ENCODE measurements around the gene CIITA. TPM values are rescaled to one million over a fixed set of nuclear protein-coding genes. Genes with fewer than 3 reads are reported as not detected.
A peak's percentile ranks its signal among the peaks of the same experiment; 100 is the strongest.
"Not testable (repeated sequence)": the region's sequence is repeated elsewhere in the genome, so short reads cannot be mapped to it uniquely, and the experiment has no call there.

Gene CIITA
- total RNA-seq, 1 donor from 2014 or later = 0.93 TPM

GRCh38 chr16:10933865-10934264 is 56.9 kb downstream of the CIITA start:
- no peak for DNase-seq (ENCODE audit: extremely low read depth, low read depth, low spot score)

- DNase-seq (ENCODE audit: extremely low read depth, low read depth, low spot score) = no peak
These were observed 57.5 kb downstream of the CIITA start for GRCh38 chr16:10934325-10935107.

GRCh38 chr16:10935226-10935915 is 58.4 kb downstream of the CIITA start:
- no peak for DNase-seq (ENCODE audit: extremely low read depth, low read depth, low spot score)

- DNase-seq (ENCODE audit: extremely low read depth, low read depth, low spot score) = no peak
These were observed 59.4 kb downstream of the CIITA start for GRCh38 chr16:10936272-10936984.

DNA sequence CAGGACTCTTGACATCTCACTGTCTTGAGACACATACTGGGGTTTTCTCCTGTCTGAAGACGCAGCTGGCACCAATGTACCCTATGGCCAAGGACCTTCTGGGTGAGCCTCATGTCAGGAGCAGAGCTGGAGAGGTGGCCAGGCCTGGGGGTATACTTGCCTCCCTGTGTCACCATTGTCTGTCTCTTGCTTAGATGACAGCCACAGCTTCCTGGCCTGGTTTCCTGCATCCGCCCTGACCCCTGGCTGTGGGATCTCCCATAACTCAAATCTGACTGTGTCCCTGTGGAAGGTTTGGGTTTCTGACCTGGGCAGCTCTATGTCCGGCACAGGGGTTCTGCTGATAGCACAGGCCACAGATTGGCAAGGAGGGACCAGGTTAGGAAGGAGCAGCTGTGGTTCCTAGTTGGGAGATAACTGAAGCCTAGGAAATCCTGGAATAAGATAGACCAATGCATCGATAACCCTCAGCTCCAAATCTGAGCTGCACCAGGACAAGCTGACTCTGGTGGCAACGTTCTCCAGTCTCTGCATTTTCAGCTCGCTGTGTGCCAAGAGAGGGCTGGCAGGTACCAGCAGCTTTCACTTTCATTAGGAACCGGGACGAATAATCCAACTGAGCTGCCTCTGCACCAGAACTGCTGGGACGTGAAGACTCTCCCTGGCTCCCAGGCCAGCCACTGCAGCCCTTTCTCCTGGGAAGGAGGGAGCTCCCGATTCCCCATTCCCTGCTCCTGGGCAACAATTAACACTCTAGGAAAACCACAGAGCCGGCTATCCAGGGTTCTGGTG is 60.3 kb downstream of the CIITA start:
- DNase-seq (ENCODE audit: extremely low read depth, low read depth, low spot score) = no peak

DNA sequence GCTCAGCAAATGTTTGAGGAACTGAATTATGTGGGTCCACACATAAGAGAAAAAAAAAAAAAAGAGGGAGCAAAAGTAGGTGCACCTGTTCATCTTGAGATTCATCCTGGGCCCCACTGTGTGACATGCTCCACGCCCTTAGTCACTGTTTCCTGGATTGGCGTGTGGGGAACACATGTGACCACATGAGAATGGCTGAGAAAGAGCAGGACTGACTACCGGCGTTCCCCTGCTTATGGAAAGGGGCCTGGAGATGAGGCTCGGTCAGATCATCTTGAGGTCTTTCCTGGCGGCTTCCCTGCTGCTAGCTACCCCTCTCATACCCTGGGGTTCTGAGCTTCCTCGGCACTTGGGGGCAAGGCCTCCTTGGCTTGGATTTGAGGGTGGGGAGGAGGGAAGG is 61.3 kb downstream of the CIITA start:
- DNase-seq (ENCODE audit: extremely low read depth, low read depth, low spot score) = no peak

- no peak for DNase-seq (ENCODE audit: extremely low read depth, low read depth, low spot score)
These were observed 62.0 kb downstream of the CIITA start for GRCh38 chr16:10938796-10939648.

DNA sequence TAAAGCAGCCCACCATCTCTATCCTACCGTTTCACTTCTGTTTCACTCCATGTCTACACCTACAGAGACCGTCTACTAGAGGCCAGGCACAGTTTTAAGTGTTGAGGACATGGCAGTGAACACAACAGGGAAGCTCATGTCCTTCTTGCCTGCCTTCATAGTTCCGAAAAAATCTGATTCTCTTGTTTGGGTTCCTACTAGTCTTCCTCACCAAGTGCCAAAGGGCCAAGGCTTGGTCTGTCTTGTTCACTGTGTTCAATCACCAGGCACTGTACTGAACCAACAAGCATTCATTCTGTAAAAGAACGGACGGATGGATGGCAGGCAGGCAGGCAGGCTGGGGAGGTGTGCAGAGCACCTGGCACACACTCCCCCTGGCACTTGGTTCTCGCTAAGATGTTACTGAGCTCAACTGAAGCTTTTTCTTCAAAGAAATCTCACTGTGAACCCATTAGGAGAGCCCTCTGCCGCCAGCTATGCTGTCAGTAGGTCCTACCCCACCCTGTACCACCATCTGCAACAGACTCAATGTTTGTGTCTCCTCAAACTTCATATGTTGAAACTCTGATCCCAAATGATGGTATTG is 62.7 kb downstream of the CIITA start:
- no peak for DNase-seq (ENCODE audit: extremely low read depth, low read depth, low spot score)

DNA sequence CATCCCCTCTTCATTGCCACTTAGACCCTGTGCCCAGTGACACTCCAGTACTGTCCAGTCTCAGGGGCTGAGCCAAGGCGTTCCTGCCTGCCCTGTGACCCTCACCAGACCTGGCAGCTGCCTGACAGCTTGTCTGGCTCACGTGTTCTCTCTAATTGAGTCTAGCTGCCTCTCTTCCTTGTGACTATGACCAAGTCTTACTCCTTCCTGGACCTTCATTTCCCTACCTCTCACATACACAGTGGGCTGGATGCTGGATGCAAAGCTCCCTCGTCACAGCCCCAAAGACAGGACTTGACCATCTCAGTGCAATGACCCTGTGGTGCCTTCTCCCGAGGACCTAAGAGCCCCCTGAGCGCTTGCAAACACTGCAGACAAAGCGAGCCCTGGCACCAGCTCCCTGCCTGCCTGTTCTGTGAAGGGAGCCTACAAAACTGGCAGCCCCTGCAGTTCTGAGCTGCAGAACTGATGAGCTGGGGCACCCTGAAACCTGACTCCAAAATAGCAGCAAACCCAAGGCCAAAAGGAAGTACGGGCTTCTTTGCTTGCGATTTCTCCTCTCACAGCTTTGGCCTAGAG is 63.6 kb downstream of the CIITA start:
- no peak for DNase-seq (ENCODE audit: extremely low read depth, low read depth, low spot score)

DNA sequence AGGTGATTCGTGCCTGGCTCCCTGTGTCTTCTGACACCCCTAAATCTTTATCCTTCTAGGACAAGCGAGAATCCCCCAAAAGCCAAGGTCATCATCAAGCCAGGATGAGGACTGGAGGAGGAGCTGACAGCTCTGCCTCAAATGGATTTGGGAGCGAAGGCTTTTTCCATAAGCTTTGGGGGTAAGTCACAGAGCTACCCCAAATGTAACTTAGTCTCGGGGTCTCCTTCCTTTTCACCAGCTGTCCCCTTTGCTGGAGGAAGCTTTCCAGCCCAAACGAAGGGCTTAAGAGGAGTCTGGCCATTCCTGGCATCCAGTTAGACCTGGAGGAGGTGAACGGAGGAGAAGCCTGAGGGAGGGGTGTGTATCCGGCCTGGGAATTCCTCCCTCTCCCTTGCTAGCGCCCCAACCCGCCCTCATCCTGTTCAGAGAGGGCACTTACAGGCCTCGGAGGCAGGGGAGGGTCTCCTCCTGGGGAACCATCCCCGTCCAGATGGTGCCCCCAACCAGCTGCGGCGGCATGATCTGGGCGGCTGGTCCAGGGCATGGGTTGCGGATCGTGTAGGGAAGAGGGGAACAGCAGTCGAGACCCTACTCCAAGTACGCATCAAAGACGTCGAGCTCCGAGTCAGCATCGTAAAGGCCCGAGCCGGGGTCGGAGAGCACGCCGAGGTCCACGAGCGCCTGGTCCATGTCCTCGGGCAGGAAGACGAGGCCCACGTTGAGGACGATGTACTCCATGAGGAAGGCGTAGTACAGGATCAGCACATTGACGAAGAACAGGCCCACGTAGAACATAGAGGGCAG is 64.3 kb downstream of the CIITA start:
- DNase-seq (ENCODE audit: extremely low read depth, low read depth, low spot score) = no peak

DNA sequence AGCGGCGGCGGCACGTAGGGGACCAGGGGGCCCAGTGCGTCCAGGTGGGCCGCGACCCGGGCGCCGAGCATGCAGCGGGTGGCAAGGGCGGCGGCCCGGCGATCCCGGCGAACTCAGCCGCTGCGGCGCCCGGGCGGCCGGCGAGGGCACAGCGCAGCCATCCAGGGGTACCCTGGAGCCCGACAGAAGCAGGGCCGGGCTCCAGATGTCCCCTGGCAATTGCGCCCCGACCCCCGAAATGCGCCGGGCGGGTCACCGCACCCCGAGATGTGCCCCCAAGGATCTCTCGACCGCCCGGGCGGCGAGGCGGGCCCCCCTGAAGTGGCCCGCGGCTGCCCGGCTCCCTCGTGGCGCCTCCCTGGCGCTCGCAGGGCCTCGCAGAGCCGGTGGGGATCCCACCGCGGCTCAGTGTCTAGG is 64.9 kb downstream of the CIITA start:
- not testable (repeated sequence) for DNase-seq (ENCODE audit: extremely low read depth, low read depth, low spot score)

GRCh38 chr16:10942352-10943063 is 65.5 kb downstream of the CIITA start, which contains the start of gene DEXI:
TSS of gene DEXI (minus strand) at chr16:10942468. CDS start at chr16:10942005, 463 bp downstream.
- no peak for DNase-seq (ENCODE audit: extremely low read depth, low read depth, low spot score)

DNA sequence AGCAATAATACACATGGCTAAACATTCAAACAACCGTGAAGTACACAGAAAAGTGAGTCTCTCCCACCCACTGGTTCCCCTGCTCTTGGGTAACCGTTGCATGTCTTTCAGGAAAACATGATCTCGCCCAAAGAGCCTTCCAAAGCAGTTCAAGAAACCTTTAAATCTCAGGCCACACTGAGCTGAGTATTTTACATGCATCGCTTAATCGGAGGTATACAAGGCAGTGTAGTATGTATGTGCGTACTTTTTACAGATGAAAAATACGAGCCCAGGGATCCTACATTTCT is 66.0 kb downstream of the CIITA start:
- DNase-seq (ENCODE audit: extremely low read depth, low read depth, low spot score) = no peak

DNA sequence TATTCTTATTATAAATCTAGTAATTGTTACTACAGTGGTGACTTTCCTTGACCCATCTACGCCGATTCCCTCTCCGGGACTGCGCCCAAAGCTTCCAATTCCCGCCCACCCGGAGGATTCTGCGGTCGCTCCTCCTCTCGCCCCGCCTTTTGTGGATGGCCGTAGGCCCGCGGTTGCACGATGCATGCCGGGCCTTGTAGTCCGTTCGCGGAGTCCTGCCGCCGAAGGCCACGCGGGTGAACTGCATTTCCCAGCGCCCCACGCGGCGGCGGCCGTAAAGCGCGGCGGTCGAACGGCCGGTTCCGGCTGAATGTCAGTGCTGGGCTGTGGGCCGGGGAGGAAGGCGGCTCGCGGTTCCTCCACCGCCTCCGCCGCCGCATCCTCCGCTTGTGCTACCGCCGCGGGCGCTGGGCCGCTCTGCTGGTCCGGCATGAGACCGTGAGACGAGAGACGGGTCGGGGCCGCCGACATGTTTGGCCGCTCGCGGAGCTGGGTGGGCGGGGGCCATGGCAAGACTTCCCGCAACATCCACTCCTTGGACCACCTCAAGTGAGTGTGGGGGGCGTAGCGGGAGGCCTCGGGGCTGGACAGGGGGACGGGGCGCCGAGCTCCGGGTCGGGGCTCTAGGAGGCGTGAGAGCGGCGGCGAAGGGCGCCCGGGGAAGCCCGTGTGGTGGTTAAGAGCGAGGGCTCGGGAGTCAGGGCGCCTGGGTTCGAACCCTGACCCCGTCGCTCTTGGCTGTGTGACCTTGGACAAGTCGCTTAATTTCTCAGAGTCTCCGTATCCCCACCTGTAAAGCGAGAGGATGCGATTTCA is 67.5 kb downstream of the CIITA start, which contains the start of gene CLEC16A:
CLEC16A (plus strand) TSS at position 316 of the 816 bp plus-strand sequence; CDS start at position 470, 154 bp downstream.
- peak; percentile 62 for DNase-seq (ENCODE audit: extremely low read depth, low read depth, low spot score)

- no peak for DNase-seq (ENCODE audit: extremely low read depth, low read depth, low spot score)
These were observed 68.2 kb downstream of the CIITA start for GRCh38 chr16:10945065-10945787.

- no peak for DNase-seq (ENCODE audit: extremely low read depth, low read depth, low spot score)
These were observed 69.3 kb downstream of the CIITA start for GRCh38 chr16:10946308-10946707.
